IPS-NIHi11 (cell line): ENCODE measurements around the gene TYW5.
A peak's percentile ranks its signal among the peaks of the same experiment; 100 is the strongest.

Source experiments
- DNase-seq: peaks from one replicate; pipeline ENCODE4 v3.0.0; 2012; ENCODE audit warnings: mixed read lengths, low spot score

The TYW5 gene

GRCh38 chr2:199955339-199956061, at the start of gene TYW5, which contains the start of gene MAIP1:
TSS of gene TYW5 (minus strand) at chr2:199955491. CDS start at chr2:199955470, 21 bp downstream.
TSS of gene MAIP1 (plus strand) at chr2:199955582. CDS start at chr2:199955799, 217 bp downstream.
- peak; percentile 94 for DNase-seq

DNA sequence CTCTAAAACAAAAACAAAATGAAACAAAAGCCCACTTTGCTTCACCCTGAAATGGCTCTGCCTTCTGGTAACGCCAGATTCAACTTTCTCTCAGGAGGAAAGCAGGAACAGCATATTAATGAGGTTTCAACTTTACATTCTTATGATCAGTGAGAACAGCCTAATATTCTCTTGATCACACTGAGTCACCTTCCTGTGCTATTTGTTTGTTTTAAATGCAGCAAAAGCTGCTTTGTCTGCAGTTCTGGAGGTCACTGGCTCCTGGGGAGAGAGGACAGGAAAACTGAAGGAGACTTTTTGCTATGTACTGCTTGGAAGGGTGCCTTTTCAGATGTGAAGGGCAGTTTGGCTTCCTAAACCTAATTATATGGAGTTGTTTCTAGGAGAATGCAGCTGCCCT, 48.2 kb upstream of the TYW5 start:
- DNase-seq, result no peak

DNA sequence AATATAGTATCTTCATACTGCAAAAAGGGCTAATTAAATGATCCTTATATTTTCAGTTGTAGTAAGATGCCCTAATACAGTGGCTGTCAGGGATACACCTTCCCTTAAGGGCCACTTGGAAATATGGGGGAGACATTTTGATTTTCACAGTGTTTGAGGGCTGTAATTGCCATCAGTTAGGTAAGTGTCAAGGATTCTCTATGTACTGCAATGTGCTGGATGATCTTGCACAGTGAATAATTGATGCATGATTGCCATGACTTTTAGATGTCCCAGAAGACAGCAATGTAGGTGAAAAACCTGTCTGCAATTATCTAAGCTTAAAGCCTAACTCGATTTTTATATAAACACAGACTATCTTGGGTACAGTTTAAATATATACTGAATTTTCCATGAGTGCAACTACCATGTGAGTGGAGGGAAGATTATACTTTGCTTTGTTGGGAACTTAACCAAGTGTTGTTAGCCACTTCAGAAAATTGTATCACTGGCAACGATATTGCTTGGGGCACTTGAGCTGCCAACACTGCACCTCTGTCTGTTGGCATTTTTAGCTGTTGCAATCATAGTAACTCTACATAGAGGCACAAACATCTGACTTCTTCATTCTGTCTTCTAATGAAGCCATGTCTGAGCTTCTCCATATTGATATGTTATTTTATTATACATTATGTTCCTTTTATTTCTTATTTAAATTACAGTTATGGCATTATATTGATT, 45.3 kb upstream of the TYW5 start:
- no peak for DNase-seq

DNA sequence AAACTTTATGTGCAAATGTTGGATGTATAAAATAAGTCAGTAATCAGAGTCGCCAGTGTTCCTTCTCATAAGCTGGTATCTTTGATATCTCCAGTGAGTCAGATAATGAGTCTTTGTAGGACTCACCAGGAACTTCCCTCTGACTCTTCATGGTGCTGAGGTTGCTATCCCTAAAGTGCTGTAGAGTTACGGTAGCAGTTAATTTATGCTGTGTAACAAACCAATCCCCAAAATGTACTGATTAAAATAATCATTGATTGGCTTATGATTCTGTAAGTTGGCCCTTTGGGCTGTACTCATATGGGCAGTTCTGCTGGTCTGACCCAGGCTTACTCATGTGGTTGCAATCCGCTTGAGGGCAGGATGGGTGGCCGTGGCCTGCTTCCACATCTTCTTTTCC, 43.9 kb upstream of the TYW5 start:
- DNase-seq, result no peak

GRCh38 chr2:199997296-199997695, 42.0 kb upstream of the TYW5 start:
- DNase-seq, result no peak

DNA sequence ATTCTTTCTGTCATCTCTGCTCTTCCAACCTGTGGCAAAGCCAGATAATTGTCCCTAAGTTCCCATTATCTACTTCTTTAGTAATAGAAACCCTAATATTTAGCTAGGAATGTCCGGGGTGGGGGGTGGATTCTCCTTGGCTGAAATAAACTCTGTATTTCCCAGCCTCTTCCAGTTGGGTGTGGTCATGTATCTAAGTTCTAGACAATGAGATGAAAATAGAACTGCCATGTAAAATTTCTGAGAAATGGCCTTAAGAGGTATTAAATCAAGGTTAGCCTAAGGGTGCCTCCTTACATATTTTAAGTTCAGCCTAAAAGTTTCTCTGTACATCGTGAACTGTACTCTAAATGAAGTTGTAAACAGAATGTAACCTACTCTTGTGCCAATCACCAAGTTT, 39.6 kb upstream of the TYW5 start:
- no peak for DNase-seq

DNA sequence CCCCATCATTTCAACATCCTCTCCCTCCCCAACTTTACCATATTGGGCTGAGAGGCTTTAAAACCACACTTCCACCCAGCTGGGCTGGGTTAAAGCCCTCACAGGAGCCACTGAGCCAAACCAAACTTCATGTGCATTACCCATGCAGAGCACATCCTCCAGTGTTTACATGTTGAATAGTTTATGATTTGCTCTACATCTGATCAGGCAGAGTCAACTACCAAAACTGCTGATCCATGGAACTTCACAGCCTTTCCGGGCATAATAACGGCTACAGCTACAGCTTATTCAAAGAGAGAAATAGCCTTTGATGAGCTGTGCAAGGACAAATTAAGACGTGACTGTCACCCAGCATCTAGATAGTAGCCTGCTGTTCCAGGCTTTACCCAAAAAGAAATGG, 39.1 kb upstream of the TYW5 start:
- no peak for DNase-seq

DNA sequence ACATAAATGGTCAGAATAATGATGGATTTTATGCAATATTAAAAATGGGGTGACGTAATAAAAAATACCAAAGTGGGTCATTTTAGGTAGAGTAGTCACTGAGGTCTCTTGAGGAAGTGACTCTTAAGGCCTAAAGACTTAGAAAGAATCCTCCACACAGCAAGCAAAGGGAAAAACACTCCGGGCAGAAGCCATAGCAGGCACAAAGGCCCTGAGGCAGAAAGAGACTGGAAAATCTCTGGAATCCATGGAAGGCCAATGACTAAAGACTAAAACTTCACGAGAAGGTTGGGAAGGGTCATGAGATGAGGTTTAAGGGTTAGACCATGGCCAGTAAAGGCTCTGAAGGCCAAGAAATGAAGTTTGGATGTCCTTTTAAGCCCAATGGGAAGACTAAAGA, 37.0 kb upstream of the TYW5 start:
- no peak for DNase-seq

GRCh38 chr2:199991691-199992090, 36.4 kb upstream of the TYW5 start:
- DNase-seq, result no peak

GRCh38 chr2:199989822-199990221, 34.5 kb upstream of the TYW5 start:
- DNase-seq, result no peak

DNA sequence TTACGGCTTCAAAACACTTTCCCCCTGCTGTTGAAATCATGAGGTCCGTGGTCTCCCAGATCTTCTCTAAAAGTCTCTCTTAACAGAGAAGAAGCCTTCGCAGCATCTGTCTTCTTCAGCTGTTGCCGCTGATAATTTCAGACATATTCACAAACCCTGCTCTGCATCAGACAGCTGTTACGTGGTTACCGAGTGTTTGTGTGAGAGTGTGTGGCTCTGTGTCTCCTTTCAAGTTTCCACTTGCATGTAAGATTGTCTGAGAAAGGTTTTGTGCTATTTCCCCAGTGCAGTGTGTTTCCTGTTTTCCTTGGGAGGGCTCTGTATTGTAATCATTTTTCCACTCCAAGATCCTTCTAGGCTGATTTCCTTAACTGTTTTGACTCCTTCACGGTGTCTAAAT, 32.9 kb upstream of the TYW5 start:
- no peak for DNase-seq

GRCh38 chr2:199987586-199987985, 32.3 kb upstream of the TYW5 start:
- no peak for DNase-seq

DNA sequence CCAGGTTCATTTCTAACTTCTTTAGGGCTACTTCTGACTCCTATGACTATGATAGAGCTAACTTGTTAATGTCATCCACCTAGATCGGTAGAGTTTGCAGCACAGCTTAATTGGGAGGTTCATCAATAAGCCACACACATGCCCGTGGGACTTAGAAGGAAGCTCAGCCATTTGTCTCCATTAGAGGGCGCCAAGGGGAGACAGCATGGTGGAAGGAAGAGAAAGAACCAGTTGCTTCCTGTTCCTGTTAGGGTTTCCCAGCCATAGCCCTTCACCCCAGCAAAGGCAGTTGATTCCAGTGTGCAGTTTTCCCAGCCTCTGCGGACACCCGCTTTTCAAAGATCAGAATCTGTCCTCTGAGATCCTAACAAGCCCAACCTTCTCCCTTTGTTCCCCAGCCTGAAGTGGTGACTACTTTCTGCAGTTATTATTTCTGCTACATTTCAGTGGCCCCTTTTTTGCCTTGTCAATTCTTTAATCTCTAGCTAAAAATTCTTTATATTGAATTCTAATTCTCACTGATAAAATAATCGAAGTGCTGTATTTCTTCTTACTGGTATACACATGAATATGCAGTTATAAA, 30.4 kb upstream of the TYW5 start:
- peak; percentile 65 for DNase-seq

DNA sequence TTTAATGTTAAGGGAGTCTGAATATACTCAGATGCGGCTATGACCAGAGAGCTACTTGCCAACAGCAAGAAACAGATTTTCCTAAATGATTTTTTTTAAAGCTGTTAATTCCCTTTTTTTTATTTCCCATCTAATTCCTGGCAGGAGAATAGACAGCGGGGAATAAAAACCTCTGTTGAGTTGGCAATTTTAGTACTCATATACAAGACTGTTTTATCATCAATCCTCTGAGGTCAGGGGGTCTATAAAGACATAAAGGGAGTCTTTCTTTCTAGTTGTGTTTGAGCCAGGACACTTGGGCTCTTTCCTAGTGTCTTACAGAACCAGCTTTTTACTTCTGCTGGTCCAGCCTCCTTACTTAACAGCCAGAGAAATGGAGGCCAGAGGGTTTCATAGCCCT, 29.5 kb upstream of the TYW5 start:
- DNase-seq, result no peak

GRCh38 chr2:199984159-199984558, 28.9 kb upstream of the TYW5 start:
- no peak for DNase-seq

DNA sequence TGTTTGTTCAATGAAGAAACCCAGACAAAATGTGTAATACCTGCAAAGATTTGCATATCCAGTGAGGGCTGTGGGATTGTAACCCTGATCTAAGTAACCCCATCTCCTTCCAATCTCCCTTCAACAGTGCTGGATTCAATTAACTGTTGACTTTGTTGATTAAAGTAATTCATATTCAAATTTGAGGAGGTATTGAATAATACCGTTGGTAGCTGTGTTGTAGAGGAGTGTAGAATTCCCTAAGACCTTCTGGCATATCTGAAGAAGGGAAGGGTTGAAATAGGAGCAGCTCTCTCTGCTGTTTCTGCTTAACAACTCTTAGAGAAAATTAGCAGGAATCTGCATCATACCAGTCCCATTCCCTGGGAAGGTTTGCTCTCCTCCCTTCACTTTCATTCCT, 28.2 kb upstream of the TYW5 start:
- no peak for DNase-seq

DNA sequence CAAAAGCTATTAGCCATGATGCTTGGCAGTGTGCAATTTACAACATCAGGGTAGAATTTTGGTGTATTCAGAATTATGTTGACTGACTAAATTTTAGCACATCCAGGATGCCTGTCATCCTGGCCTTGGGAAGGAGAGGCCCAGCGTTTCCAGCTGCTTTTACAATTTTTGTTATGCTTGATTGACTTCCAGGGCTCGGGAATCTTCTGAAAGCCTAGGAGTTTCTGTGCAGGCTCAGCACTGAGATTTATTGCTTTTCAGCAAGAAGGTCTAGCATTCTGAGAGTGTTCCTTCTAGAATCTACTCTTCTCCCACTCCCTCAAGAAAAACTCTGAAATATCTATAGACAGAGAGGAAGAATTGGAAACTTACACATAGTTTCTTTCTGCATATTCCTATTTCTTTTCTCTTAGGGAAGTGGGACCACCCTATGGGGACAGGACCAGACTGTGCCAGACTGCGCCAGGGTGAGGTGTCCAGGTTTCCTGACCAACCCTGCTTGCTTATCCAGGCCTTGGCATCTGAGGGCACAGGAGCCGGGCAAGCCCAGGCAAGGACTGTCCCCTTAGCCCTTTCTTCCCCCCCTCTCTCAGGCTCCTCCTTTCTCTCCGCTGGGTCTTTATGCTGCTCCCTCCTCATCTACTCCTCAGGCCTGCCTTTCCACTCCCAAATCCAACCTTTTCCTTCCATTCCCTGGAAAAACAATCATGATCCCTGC, 27.0 kb upstream of the TYW5 start:
- no peak for DNase-seq

DNA sequence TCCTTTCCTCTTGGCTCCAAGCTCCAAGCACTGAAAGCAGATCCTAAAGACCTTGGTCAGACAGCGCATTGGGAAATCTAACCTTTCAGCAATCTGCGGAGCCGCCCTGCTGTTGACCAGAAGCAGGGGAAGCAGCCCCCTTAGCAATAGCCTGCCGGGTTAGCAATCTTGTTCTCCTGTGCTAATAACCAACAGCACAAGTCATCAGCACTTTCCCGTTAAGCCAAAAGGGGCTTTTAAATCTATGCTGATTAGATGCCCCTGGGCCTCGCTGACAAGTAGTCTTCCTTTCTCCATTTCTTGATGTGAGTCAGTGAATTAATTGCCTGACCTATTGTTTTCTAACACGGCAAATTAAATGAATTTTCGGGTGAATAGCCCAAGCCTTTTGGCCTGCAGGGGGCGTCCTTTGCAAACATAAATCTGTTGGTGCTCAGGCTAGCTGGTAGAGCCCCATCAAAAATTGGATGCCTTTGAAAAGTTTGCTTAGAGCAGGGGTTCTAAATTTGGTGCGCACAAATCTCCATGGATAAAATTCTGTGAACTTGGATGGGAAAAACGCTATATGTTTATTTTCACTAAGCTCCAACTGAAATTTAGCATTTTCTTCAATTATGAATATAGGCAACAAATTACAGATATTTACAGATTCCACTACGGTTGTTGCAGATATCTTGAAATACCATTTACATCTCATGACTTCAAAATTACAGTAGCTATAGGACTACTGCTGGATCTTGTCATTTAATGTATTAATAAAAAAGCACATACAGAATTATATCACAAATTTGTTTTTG, 24.7 kb upstream of the TYW5 start:
- DNase-seq, result peak; percentile 70

- DNase-seq, result no peak
Observed at GRCh38 chr2:199979398-199979797, 24.1 kb upstream of the TYW5 start.

GRCh38 chr2:199977984-199978415, 22.7 kb upstream of the TYW5 start:
- no peak for DNase-seq

GRCh38 chr2:199975273-199975895, 20.1 kb upstream of the TYW5 start:
- DNase-seq, result no peak
